DOHH2 (cell line): Measurements from ENCODE around the gene LIMK1.

ENCODE experiments used
- H3F3A ChIP-seq: fragments of 200-600 bp; sonication (generic), shearing (Covaris generic); 2 replicates; pipeline ENCODE4 v1.6.0; 2016; ENCODE audit warnings: antibody characterized with exemption, mild to moderate bottlenecking; ENCODE audit not compliant: control insufficient read depth, insufficient read depth
- H3K27ac ChIP-seq: fragments of 200-600 bp; sonication (generic); 2 replicates; pipeline ENCODE4 v1.5.1; 2014; ENCODE audit warnings: low read depth, mild to moderate bottlenecking, low read length, moderate library complexity
- H3K27me3 ChIP-seq: fragments of 200-600 bp; sonication (generic); 2 replicates; pipeline ENCODE4 v1.6.1; 2014; ENCODE audit warnings: mild to moderate bottlenecking, low read length, mixed read lengths; ENCODE audit not compliant: control insufficient read depth
- H3K36me3 ChIP-seq: fragments of 200-600 bp; sonication (generic); 2 replicates; pipeline ENCODE4 v1.6.1; 2014; ENCODE audit warnings: mild to moderate bottlenecking, low read length, moderate library complexity, mixed read lengths; ENCODE audit not compliant: control insufficient read depth
- H3K4me1 ChIP-seq: fragments of 200-600 bp; sonication (generic); 2 replicates; pipeline ENCODE4 v1.6.1; 2014; ENCODE audit warnings: mild to moderate bottlenecking, low read length, mixed read lengths; ENCODE audit not compliant: control insufficient read depth
- H3K4me2 ChIP-seq: fragments of 200-600 bp; sonication (generic); 2 replicates; pipeline ENCODE4 v1.6.0; 2014; ENCODE audit warnings: mild to moderate bottlenecking, low read length, moderate library complexity
- H3K4me3 ChIP-seq: fragments of 200-600 bp; sonication (generic); 2 replicates; pipeline ENCODE4 v1.5.1; 2014; ENCODE audit warnings: mild to moderate bottlenecking, low read length, mixed read lengths
- H3K79me2 ChIP-seq: fragments of 200-600 bp; sonication (generic); 2 replicates; pipeline ENCODE4 v1.6.1; 2014; ENCODE audit warnings: mild to moderate bottlenecking, low read length, mixed read lengths; ENCODE audit not compliant: control insufficient read depth
- H3K9me2 ChIP-seq: fragments of 200-600 bp; sonication (generic); replicated peaks from 2 replicates; pipeline ENCODE4 v1.6.1; 2014; ENCODE audit warnings: mild to moderate bottlenecking, low read length, mixed read lengths; ENCODE audit not compliant: control insufficient read depth
- H3K9me3 ChIP-seq: fragments of 200-600 bp; sonication (generic); 2 replicates; pipeline ENCODE4 v1.6.1; 2014; ENCODE audit warnings: antibody characterized with exemption, low read length, mixed read lengths; ENCODE audit not compliant: control insufficient read depth, insufficient read depth
- H4K20me1 ChIP-seq: fragments of 200-600 bp; sonication (generic); 2 replicates; pipeline ENCODE4 v1.6.0; 2014; ENCODE audit warnings: low read depth, mild to moderate bottlenecking, antibody characterized with exemption, low read length, moderate library complexity; ENCODE audit not compliant: control insufficient read depth, insufficient read depth
- CTCF ChIP-seq: fragments of 200-600 bp; sonication (generic); IDR thresholded peaks from one replicate; pipeline ENCODE4 v1.5.1; 2014; ENCODE audit warnings: antibody characterized with exemption, mild to moderate bottlenecking, low read depth, low read length; ENCODE audit not compliant: poor library complexity, severe bottlenecking
- EZH2phosphoT487 ChIP-seq: fragments of 200-600 bp; sonication (generic); IDR thresholded peaks from 2 replicates; pipeline ENCODE4 v1.6.1; 2017; ENCODE audit warnings: borderline replicate concordance, mild to moderate bottlenecking, antibody characterized with exemption, low read length, moderate library complexity, mixed read lengths

LIMK1 gene

GRCh38 chr7:74053589-74054186 lies 29.9 kb upstream of the LIMK1 start:
- H3K4me1 ChIP-seq: peaks cover 16% of the 10 kb centered on the region
- TF ChIP-seq EZH2phosphoT487 (no peak), CTCF (no peak)
- no peak overlapping the region for H3K4me2 ChIP-seq
- H3K36me3 ChIP-seq: no peaks in the 10 kb centered on the region
- peaks cover 52% of the 10 kb centered on the region for H3K27me3 ChIP-seq
- H3K4me3 ChIP-seq: no peak overlapping the region
- H3K9me3 ChIP-seq: no peaks in the 10 kb centered on the region
- no peaks in the 10 kb centered on the region for H3K9me2 ChIP-seq
- no peaks in the 10 kb centered on the region for H3F3A ChIP-seq
- H3K79me2 ChIP-seq: no peaks in the 10 kb centered on the region
- H4K20me1 ChIP-seq: no peaks in the 10 kb centered on the region
- no peak overlapping the region for H3K27ac ChIP-seq

- TF ChIP-seq CTCF (no peak), EZH2phosphoT487 (no peak)
- H3F3A ChIP-seq: no peaks in the 10 kb centered on the region
- H3K27ac ChIP-seq: no peak overlapping the region
- H3K9me2 ChIP-seq: no peaks in the 10 kb centered on the region
- H4K20me1 ChIP-seq: no peaks in the 10 kb centered on the region
- H3K4me2 ChIP-seq: no peak overlapping the region
- no peaks in the 10 kb centered on the region for H3K36me3 ChIP-seq
- H3K4me3 ChIP-seq: no peak overlapping the region
- H3K4me1 ChIP-seq: peaks cover 16% of the 10 kb centered on the region
- no peaks in the 10 kb centered on the region for H3K79me2 ChIP-seq
- no peaks in the 10 kb centered on the region for H3K9me3 ChIP-seq
- peaks cover 58% of the 10 kb centered on the region for H3K27me3 ChIP-seq
These were observed 27.3 kb upstream of the LIMK1 start for GRCh38 chr7:74056096-74056915.

GRCh38 chr7:74057216-74057925 lies 26.2 kb upstream of the LIMK1 start:
- Histone ChIP-seq H3K36me3 (no peaks in the 10 kb centered on the region), H3F3A (no peaks in the 10 kb centered on the region), H3K9me2 (no peaks in the 10 kb centered on the region), H3K4me1 (peaks cover 14% of the 10 kb centered on the region), H3K4me3 (no peak overlapping the region), H3K9me3 (no peaks in the 10 kb centered on the region), H3K4me2 (no peak overlapping the region), H3K79me2 (no peaks in the 10 kb centered on the region), H3K27me3 (peaks cover 47% of the 10 kb centered on the region), H3K27ac (no peak overlapping the region), H4K20me1 (no peaks in the 10 kb centered on the region)
- TF ChIP-seq EZH2phosphoT487: no peak
- no peak for TF ChIP-seq CTCF
